HG03175 (cell line): ENCODE measurements around the gene SLC9C1.

ENCODE experiments used
- ATAC-seq: cut with Tn5 transposase; IDR thresholded peaks from one replicate; pipeline ENCODE4 v1.9.1; 2021; ENCODE audit warnings: mild to moderate bottlenecking, moderate library complexity; ENCODE audit not compliant: unreplicated experiment

SLC9C1 gene

DNA sequence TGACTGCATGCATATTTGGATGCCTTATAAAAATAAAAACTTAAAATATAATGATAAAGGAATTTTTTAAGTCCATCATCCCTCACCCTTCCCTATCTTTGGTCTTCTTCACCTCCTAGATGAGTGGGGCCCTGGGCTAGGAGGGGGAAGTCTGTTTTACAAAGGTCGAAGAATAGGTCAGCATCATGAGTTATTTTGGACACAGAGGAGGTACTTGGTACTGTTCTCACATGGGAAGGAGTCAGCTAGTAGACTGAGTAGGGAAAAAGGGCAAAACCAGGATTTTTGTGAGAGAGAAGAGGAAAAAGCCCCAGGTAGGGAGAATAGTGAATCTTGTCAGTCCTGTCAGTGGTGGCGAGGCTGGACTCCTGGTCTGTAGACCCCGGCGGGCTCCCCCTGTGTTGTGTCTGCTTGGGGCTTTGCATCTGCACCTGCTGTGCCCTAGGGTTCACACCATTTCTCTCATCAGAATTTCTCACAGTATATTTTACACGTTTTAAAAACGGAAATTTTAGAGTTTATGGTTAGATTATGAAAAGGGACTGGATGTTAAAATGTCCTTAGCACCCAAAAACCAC is 178.1 kb downstream of the SLC9C1 start:
- ATAC-seq: no peak

DNA sequence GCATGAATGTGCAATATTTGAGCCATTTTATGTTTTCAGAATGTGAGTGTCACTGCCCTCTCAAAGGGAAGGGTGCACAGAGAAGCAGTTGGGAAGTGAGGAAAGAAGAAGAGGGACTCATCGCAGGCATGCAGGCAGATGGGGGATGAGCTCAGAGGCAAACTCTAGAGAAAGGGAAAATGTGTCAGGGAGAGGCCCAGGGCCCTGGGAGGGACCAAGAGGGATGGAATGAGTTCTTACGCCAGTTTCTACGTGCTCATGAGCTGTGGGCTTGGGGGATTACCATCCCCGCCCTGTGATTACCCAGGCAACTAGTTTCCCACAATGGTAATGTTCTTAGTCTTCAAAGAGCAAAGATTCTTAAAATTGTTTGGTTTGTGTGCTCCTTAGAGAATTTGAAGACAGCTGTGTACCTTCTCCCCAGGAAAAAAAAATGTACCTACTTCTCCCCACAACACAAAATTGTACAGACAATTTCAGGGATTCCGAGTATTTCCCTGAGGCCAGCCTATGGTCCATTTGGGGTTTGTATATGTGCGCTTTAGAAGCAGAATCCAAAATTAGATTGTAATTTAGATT is 178.8 kb downstream of the SLC9C1 start:
- ATAC-seq: peak; percentile 24

DNA sequence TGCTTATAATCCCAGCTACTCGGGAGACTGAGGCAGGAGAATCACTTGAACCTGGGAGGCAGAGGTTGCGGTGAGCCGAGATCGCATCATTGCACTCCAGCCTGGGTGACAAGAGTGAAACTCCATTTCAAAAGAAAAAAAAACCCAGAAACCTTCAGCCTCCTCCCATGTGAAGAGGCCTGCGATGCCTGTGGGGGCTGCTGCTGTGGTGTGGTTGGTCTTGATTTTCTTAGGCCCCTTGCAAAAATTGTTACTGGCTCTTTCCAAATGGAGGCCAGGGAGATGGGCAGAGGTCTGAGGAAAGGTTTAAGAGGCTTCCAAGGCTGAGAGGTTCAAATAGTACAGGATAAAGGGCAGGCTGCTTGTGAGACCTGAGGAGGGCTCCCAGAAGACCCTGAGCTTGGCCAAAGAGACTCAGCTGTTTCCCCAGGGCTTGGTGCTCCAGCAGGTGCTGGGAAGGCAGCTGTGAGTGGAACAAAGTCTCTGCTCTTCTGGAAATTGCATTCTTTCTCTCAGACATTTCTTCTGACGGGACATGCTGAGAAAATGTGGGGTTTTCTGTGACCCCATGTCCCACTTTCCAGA is 179.3 kb downstream of the SLC9C1 start:
- no peak for ATAC-seq

DNA sequence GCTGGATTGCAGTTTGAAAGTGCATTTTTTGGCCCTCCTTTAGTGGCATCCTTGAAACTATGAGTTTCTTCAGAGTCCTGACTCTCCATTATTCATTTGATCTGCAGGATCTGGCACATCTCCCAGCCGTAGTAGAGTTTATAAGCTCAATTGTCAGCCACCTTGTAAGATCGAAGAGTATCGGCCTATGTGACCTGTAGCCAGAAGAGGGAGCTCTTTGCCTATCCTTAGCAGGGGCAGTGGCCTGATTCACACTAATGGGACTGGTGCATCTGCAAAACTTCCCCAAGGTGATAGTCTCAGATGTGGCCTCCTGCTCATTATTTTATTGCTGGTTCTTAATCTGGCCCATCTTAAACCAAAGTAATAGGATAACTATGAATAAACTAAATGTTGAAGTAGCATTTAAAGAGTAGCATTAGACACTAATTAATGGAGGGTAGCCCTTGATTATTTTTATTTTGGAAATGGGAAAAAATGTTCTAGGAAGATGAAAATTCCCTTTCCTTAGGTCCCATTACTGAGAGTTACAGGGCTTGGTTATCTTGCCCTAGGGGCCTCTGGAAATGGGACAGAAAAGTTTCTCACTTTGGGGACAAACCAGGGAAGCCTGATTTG is 182.1 kb downstream of the SLC9C1 start:
- ATAC-seq: peak; percentile 62

DNA sequence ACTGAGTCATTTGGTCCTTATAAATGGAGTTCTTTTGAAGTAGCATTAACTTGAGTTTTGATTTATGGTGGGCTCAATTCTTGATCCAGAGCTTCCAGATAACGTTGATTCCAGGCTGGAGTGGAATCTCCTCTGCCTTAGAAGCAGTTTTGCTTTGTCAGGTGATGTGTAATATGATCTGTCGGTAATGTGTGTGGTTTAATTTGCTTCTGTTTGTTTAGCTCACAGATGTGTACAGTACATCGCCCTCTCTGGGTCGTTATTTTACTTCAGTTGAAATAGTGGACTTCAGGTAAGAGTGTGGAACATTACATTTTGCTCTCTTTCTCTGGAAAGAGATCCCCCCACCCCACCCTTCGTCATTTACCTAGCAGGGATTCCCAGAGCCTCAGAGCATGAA is 184.7 kb downstream of the SLC9C1 start:
- no peak for ATAC-seq

DNA sequence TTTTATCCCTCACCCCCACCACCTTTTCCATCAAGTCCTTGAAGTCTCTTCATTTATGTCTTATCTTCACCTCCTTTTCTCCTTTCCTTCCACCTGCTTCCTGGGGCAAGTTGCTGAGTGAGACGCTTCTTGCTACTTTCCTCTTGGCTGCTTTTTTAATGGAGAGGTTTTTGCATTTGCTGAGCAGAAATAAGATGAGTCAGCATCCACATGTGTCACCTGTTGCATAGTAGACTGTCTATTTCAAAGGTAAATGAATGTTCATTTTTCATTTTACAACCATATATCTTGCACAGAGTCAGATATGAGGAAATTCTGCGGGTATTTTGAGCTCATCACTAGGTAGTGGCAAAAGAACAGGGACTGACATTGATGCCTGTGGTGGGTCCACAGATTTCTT is 189.2 kb downstream of the SLC9C1 start:
- ATAC-seq: no peak

DNA sequence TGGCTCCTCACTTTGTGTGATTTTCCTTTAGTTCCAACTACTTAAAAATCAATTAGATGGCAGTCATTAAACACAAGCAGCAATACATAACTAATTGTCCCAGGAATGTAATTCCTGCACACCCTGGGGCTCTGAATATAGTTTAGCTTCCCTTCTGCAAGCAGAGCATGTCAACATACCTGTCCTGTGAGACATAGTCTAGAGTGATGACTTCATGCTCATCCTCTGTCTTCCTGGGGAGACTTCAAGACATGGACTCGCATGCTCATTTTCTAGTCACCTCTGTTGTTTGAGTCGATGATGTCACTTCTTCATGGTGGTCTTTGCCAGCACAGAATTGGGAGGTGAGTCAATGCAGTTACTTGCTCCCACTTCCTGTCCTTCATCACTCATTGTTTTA is 192.1 kb downstream of the SLC9C1 start:
- no peak for ATAC-seq

DNA sequence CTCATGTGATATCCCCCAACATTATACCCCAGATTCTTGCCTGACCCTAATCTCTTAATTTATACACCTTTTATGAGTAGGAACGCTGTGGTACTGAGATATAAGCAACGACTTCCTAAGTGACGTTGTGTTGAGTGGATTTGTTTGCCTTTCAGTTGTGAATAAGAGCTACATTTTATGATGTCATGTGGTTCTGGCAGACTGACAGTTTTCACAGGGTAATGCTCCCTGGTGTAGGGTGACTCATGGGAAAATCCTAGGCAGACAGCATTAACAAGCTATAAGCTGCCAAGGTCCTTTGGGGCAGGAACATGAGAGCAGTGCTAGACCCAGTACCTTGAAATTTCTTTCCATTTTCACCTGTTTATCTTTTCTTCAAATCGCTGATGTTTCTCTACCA is 196.6 kb downstream of the SLC9C1 start:
- ATAC-seq: no peak

DNA sequence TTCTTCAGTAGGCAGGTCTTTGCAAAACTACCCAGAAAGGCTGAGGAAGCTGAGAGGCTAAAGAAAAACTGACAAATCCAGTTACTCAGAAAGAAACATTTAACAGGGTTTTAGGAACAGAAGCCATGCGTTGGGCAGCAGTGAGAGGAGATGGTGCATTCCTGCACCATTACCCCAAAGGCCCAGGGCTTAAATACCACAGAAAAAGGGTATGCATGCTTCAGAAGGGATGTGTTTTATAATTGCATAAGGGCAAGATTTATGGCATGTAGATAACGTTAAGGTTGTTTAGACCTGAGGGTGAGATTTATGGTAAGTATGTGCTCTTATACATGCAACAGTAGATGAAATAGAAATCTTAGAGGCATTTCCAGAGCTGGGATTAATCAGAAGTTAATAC is 197.8 kb downstream of the SLC9C1 start:
- ATAC-seq: no peak

DNA sequence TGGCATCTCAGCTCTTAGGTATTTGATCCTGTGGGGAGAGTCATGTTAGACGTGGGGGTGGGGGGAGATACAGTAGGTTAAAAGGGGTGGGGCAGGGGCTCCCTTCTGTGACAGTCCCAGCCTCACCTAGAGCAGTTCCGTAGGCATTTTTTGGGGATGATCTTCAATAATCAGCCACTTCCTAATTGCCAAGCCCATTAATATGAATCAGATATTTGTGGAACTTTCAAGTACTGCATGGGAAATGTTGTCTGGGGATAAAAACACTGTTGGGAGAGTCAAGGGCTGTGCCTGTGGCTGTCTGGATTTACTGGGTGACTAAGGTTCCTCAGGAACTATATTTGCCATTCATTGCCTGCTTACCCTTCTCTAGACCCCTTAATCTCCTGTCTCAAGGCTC is 198.3 kb downstream of the SLC9C1 start:
- no peak for ATAC-seq

DNA sequence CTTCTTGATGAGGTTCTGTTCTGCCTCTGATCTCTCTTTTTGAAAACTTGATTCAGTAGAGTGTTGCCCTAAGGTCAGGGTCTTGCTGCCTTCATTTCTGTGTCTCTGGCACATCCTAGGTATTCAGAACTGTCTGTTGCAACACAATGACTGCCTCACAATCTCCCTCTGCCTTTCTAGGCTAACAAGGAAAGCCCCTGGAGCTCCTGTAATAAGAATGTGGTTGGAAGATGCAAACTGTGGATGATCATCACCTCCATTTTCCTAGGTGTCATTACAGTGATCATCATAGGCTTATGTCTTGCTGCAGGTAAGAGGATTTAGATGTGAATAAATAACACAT is 200.9 kb downstream of the SLC9C1 start:
- no peak for ATAC-seq

DNA sequence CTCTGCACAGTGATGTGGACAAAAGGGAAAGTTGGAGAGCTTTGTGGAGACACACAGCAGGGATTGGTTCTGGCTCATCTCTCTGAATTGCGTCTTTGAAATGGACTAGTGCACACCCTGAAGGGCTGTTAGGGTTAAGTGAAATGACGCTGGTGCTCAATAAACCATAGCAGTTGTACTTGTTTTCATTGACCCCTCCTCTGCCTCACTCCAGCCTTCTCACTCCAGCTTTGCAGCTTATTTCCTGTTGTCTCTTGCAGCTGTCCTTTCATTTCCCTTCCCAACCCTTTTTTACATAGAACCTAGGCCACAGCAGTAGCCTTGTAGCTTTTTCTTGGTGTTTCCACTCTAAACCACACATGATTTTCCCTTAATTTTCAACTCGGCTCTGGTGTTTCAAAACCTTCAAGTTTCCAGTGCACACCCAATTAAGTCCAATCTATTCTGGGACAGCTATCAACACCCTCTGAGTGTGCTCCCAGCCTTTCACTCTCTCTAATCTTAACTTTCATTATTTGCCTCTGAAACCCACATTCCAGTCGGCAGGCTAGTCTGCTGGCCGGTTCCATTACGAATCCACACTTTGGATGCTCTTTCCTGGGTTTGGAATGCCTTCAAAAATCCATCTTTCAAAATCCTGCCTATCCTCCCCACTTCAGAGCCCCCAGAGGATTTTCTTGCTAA is 201.4 kb downstream of the SLC9C1 start:
- no peak for ATAC-seq

DNA sequence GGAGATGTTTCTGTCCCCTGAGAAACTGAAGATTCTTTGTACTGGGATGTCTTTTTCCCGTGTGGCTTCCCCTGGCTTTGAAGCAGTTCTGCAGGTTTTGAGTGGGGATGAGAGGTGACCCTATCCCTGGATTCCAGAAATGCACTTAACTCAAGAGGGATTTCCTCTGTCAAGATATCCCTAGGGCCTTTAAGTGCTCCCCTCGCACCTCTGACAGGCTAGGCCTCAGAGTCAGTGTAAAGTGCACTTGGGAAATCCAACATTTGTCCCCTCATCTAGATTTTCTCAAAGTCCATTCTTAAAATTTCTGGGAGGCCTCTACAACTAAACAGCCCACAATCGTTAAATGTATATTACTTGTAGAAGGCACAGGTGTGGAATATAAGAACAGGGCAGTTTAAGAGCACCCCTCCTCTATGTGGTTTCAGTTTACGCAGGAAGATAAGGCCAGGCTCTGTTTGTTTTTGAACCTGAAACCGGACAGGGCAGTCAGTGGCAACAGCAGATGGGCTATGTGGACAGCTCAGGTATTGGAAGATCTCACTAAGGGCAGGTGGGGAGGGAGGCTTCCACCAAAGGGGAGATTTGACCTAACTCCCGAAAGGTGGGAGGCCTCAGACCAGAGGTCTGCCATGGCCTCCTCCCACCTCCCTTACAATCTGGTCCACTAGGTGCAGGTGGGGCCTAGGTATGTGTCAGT is 203.0 kb downstream of the SLC9C1 start:
- no peak for ATAC-seq
